IMR-90 (cell line): ENCODE data around the gene SLC9A9.

Experiments
- BHLHE40 ChIP-seq: fragments of 150-350 bp; IDR thresholded peaks from 2 replicates; pipeline ENCODE4 v1.6.1; 2016; ENCODE audit warnings: mild to moderate bottlenecking, low read depth, low read length
- CEBPB ChIP-seq: IDR thresholded peaks from 2 replicates; pipeline ENCODE4 v1.6.1; 2012; ENCODE audit warnings: low read depth, low read length, improper control_type of control experiment
- CTCF ChIP-seq: conservative IDR thresholded peaks from 2 replicates; pipeline ENCODE4 v1.5.1; 2012; ENCODE audit warnings: mild to moderate bottlenecking, low read depth, low read length, improper control_type of control experiment
- ELK1 ChIP-seq: fragments of 150-350 bp; IDR thresholded peaks from 2 replicates; pipeline ENCODE4 v1.6.1; 2016; ENCODE audit warnings: low read depth, mild to moderate bottlenecking, low read length, moderate library complexity, borderline replicate concordance
- MXI1 ChIP-seq: IDR thresholded peaks from 2 replicates; pipeline ENCODE4 v1.6.1; 2012; ENCODE audit warnings: low read depth, mild to moderate bottlenecking, low read length, moderate library complexity, borderline replicate concordance
- POLR2A ChIP-seq: IDR thresholded peaks from 2 replicates; pipeline ENCODE4 v1.6.1; 2012; ENCODE audit warnings: mild to moderate bottlenecking, low read depth, low read length
- RAD21 ChIP-seq: IDR thresholded peaks from 2 replicates; pipeline ENCODE4 v1.6.1; 2012; ENCODE audit warnings: low read length, improper control_type of control experiment
- RCOR1 ChIP-seq: IDR thresholded peaks from 2 replicates; pipeline ENCODE4 v1.6.1; 2012; ENCODE audit warnings: mild to moderate bottlenecking, low read length, improper control_type of control experiment; ENCODE audit not compliant: insufficient replicate concordance
- RFX5 ChIP-seq: IDR thresholded peaks from 2 replicates; pipeline ENCODE4 v1.8.0; 2012; ENCODE audit warnings: low read depth, mild to moderate bottlenecking, low read length, moderate library complexity
- SMC3 ChIP-seq: fragments of 150-350 bp; IDR thresholded peaks from 2 replicates; pipeline ENCODE4 v1.6.1; 2016; ENCODE audit warnings: low read depth, mild to moderate bottlenecking, antibody characterized with exemption, low read length, moderate library complexity
- USF2 ChIP-seq: fragments of 150-350 bp; IDR thresholded peaks from 2 replicates; pipeline ENCODE4 v1.6.1; 2017; ENCODE audit warnings: mild to moderate bottlenecking, antibody characterized with exemption, low read length, low read depth

GRCh38 chr3:143897576-143898295, 49.5 kb upstream of the SLC9A9 start:
- TF ChIP-seq SMC3 (no peak), POLR2A (no peak), CTCF (no peak), USF2 (no peak), BHLHE40 (no peak), RCOR1 (no peak), RFX5 (no peak), MXI1 (no peak), CEBPB (no peak), RAD21 (no peak), ELK1 (no peak)
